ENCODE results near the gene AFF2.
A peak's percentile ranks its signal among the peaks of the same experiment; 100 is the strongest.

Gene AFF2

GRCh38 chrX:148500423-148501385 is at the start of gene AFF2:
AFF2 (plus strand) TSS chrX:148500617; CDS start chrX:148501098, 481 bp downstream.
- no peak for TF ChIP-seq Cebpa-rat (IDR thresholded peaks at IDR 0.05)
- H3K9me3 ChIP-seq (replicated peaks in 1 of 11) = peaks cover 12 to 40% (median 33%) of the 10 kb centered on the region in 11 experiments
- peaks cover 7 to 67% (median 52%) of the 10 kb centered on the region in 10 experiments; a peak in 18 of 20 replicates for H3K4me1 ChIP-seq
- H3K4me3 ChIP-seq = peak within 1 kb of the TSS; percentile 64 to 88 (median 77)
- peaks cover 0 to 9% (median 0%) of the 10 kb centered on the region in 11 experiments; a peak in 3 of 22 replicates for H4K20me1 ChIP-seq
- H3K9ac ChIP-seq = peak within 1 kb of the TSS; percentile 59 to 99 (median 90)
- peak within 1 kb of the TSS; percentile 71 to 94 (median 81) for H3K4me2 ChIP-seq
- H3K36me3 ChIP-seq = peaks cover 0 to 9% (median 0%) of the 10 kb centered on the region in 11 experiments; a peak in 1 of 22 replicates
- H3K27ac ChIP-seq = peak within 1 kb of the TSS in 10 of 11 experiments; percentile 16 to 99 (median 90); a peak in 19 of 22 replicates
- peaks cover 0 to 13% (median 0%) of the 10 kb centered on the region in 11 experiments; a peak in 3 of 22 replicates for H3K27me3 ChIP-seq

DNA sequence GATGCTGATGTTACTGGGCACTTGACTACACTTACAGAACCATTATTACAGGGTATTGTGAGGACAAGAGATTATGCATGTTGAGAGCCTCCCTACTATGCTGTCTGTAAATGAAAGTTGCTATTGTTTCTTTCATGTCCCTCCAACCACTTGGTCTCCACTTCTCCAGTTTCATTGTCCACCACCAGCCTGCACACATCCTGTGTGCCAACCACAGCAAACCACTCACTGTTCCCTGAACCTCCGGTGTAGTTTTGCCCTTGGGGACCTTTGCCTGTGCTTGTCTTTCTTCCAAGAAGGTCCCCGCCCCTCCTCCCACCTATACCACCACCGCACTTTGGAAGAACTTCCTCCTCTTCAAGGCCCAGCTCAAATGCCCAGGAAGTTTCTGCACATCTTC is 43.1 kb upstream of the AFF2 start:
- H4K20me1 ChIP-seq = no peaks in the 10 kb centered on the region
- H3K4me3 ChIP-seq = peak overlapping the region in 2 of 10 experiments; percentile 6 to 23; a peak in 1 of 20 replicates
- H3K4me1 ChIP-seq = peaks cover 28 to 68% (median 52%) of the 10 kb centered on the region in 10 experiments
- H3K4me2 ChIP-seq = peak overlapping the region; percentile 33 to 88 (median 78)
- H3K9ac ChIP-seq = peak overlapping the region in 1 of 11 experiments; percentile 19; a peak in 1 of 22 replicates
- no peak for TF ChIP-seq Cebpa-rat (IDR thresholded peaks at IDR 0.05)
- peak overlapping the region in 4 of 11 experiments; percentile 84 to 92 (median 88); a peak in 8 of 22 replicates for H3K27ac ChIP-seq
- H3K36me3 ChIP-seq = no peaks in the 10 kb centered on the region
- H3K9me3 ChIP-seq (replicated peaks in 1 of 11) = peaks cover 13 to 33% (median 27%) of the 10 kb centered on the region in 11 experiments; a peak in 20 of 22 replicates
- H3K27me3 ChIP-seq = no peaks in the 10 kb centered on the region

- Histone ChIP-seq H3K4me1 (peaks cover 28 to 88% (median 61%) of the 10 kb centered on the region in 10 experiments), H3K36me3 (no peaks in the 10 kb centered on the region), H3K9me3 (replicated peaks in 1 of 11) (peaks cover 1 to 37% (median 13%) of the 10 kb centered on the region in 11 experiments; a peak in 18 of 22 replicates), H3K27ac (peak overlapping the region in 8 of 11 experiments; percentile 22 to 92 (median 77); a peak in 15 of 22 replicates), H3K27me3 (no peaks in the 10 kb centered on the region), H4K20me1 (no peaks in the 10 kb centered on the region), H3K4me2 (peak overlapping the region; percentile 4 to 88 (median 78); a peak in 20 of 22 replicates), H3K4me3 (no peak overlapping the region), H3K9ac (peak overlapping the region in 7 of 11 experiments; percentile 19 to 78 (median 69); a peak in 12 of 22 replicates)
- TF ChIP-seq Cebpa-rat (IDR thresholded peaks at IDR 0.05) = peak in 2 of 11 experiments; percentile 20 to 69; a peak in 2 of 22 replicates
Observed at GRCh38 chrX:148459343-148459742, 41.1 kb upstream of the AFF2 start.

DNA sequence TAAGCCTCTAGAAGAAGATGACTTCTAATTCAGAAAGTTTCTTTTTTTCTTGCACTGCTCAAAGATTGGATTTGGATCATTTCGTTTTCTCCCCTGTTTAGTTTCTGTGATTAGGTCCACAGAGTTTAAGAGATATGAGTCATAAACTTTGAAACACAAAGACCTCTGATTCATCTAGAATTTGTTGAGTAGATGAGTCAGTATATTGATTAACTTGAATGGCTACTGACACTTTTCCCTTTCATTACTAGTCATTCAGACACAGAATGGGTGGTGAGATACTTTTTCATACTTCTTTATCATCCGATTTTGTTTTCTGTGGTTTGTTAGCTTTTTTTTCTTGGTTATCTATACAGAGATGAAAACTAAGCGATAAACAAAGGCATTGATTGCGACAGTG is 34.1 kb upstream of the AFF2 start:
- no peak overlapping the region for H3K4me3 ChIP-seq
- H3K9ac ChIP-seq = no peak overlapping the region
- no peaks in the 10 kb centered on the region for H3K27me3 ChIP-seq
- H3K36me3 ChIP-seq = no peaks in the 10 kb centered on the region; a peak in 1 of 22 replicates
- H3K4me1 ChIP-seq = peaks cover 0 to 40% (median 16%) of the 10 kb centered on the region in 10 experiments; a peak in 9 of 20 replicates
- no peak overlapping the region for H3K4me2 ChIP-seq
- TF ChIP-seq Cebpa-rat (IDR thresholded peaks at IDR 0.05) = no peak
- peaks cover 0 to 76% (median 33%) of the 10 kb centered on the region in 11 experiments; a peak in 18 of 22 replicates for H3K9me3 ChIP-seq (replicated peaks in 1 of 11)
- H4K20me1 ChIP-seq = no peaks in the 10 kb centered on the region
- no peak overlapping the region for H3K27ac ChIP-seq

DNA sequence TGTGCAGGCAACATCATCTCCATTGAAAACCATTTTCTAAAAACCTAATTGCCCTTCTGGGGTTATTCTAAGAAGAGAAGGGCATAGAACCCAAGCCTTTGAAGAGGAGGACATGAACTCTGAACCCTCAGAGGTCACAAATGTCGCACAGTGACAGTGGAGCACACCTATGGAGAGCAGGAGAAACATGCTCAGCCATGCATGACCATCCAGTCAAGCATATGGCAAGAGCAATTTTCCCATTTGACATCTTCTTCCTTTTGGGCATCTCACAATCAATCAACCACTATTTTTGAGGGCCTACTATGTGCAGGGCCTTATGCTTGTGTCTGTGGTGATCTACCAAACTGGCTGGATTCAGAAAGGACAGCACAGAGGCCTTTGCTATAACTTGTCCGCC is 30.1 kb upstream of the AFF2 start:
- Histone ChIP-seq H3K4me3 (no peak overlapping the region), H3K4me2 (peak overlapping the region in 5 of 11 experiments; percentile 3 to 37 (median 13); a peak in 3 of 22 replicates), H3K36me3 (no peaks in the 10 kb centered on the region; a peak in 1 of 22 replicates), H3K9ac (no peak overlapping the region), H3K27me3 (no peaks in the 10 kb centered on the region), H3K27ac (no peak overlapping the region), H4K20me1 (no peaks in the 10 kb centered on the region), H3K4me1 (peaks cover 0 to 12% (median 4%) of the 10 kb centered on the region in 10 experiments; a peak in 7 of 20 replicates), H3K9me3 (replicated peaks in 1 of 11) (peaks cover 3 to 61% (median 39%) of the 10 kb centered on the region in 11 experiments; a peak in 18 of 22 replicates)
- TF ChIP-seq Cebpa-rat (IDR thresholded peaks at IDR 0.05) = no peak

DNA sequence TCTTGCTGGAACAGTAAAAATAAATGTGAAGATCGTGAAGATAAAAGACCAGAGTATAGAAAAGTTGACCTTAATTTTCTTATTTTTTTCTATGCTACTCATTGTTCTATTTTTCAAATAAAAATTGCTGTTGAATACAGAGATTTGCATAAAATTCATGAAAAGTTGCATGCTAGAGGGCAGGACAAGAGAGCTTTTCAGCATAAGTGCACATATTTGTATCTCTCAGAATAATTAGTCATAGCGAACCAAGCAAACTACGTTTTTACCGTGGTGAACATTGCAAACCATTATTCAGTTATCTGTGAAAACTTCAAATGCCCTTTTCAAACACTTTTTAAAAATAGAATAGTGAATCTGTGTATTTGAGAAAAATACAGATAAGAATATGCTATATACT is 26.4 kb upstream of the AFF2 start:
- no peak for TF ChIP-seq Cebpa-rat (IDR thresholded peaks at IDR 0.05)

DNA sequence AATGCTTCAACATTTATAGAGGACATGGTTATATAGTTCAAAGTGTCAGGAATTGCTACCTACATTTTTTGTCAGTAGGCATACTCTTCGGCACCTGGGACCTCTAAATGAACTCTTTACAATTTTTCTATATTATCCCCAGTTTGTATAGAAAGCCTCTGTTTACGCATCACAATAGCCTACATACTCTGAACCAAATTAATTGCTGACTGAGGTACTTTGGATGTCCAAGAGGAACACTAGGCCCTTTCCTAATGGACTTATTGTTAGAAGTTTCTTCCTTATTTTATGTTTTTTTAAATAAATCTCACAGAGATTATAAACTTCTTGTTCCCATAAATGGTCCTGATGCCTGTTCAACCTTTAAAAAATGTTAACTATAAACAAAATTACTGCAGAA is 8.4 kb upstream of the AFF2 start:
- Histone ChIP-seq H3K4me1 (peaks cover 0 to 37% (median 20%) of the 10 kb centered on the region in 10 experiments; a peak in 15 of 20 replicates), H3K36me3 (0 out of 22 replicates have a peak, but pooled peaks cover 0 to 5% (median 0%) of the 10 kb centered on the region in 11 experiments), H3K27me3 (no peaks in the 10 kb centered on the region), H3K4me2 (no peak overlapping the region), H4K20me1 (no peaks in the 10 kb centered on the region), H3K27ac (no peak overlapping the region), H3K9ac (no peak overlapping the region), H3K9me3 (replicated peaks in 1 of 11) (peaks cover 0 to 33% (median 22%) of the 10 kb centered on the region in 11 experiments; a peak in 15 of 22 replicates), H3K4me3 (no peak overlapping the region)
- TF ChIP-seq Cebpa-rat (IDR thresholded peaks at IDR 0.05) = no peak

More for the DNA sequence above, 26.4 kb upstream of the AFF2 start:
- no peak overlapping the region for H3K4me3 ChIP-seq
- H4K20me1 ChIP-seq = no peaks in the 10 kb centered on the region
- H3K27ac ChIP-seq = no peak overlapping the region
- H3K36me3 ChIP-seq = no peaks in the 10 kb centered on the region
- peaks cover 0 to 25% (median 13%) of the 10 kb centered on the region in 10 experiments; a peak in 14 of 20 replicates for H3K4me1 ChIP-seq
- no peaks in the 10 kb centered on the region for H3K27me3 ChIP-seq
- peaks cover 3 to 37% (median 23%) of the 10 kb centered on the region in 11 experiments; a peak in 18 of 22 replicates for H3K9me3 ChIP-seq (replicated peaks in 1 of 11)
- H3K4me2 ChIP-seq = no peak overlapping the region
- H3K9ac ChIP-seq = no peak overlapping the region

DNA sequence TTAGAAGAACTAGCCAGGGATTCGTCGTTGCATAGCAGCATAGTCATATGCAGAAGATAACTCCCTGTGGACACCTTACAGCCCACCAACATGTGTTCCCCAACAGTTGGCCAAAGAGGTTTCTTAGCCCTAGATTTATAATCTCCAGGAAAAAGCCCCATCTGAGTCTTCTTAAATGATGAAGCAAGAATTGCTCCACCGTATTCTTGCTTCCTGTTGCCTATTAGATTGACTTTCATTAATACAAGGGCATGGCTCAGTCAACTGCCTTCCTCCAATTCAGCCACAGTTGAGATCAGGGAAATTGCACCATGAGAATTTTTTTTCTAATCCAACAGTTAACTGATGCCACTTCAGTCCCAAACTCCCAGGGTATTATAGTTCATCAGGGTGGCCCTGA is 5.2 kb upstream of the AFF2 start:
- H3K9me3 ChIP-seq (replicated peaks in 1 of 11) = peaks cover 0 to 30% (median 20%) of the 10 kb centered on the region in 11 experiments; a peak in 15 of 22 replicates
- 0 out of 22 replicates have a peak, but pooled peaks cover 0 to 5% (median 0%) of the 10 kb centered on the region in 11 experiments for H3K36me3 ChIP-seq
- H3K27ac ChIP-seq = peak overlapping the region in 6 of 11 experiments; percentile 1 to 99 (median 41); a peak in 9 of 22 replicates
- H4K20me1 ChIP-seq = no peaks in the 10 kb centered on the region
- peak overlapping the region in 7 of 11 experiments; percentile 1 to 45 (median 24); a peak in 10 of 22 replicates for H3K4me2 ChIP-seq
- peaks cover 0 to 11% (median 0%) of the 10 kb centered on the region in 11 experiments; a peak in 3 of 22 replicates for H3K27me3 ChIP-seq
- H3K4me1 ChIP-seq = peaks cover 0 to 68% (median 50%) of the 10 kb centered on the region in 10 experiments; a peak in 17 of 20 replicates
- H3K9ac ChIP-seq = no peak overlapping the region
- TF ChIP-seq Cebpa-rat (IDR thresholded peaks at IDR 0.05) = peak in 1 of 11 experiments; percentile 25; a peak in 1 of 22 replicates
- H3K4me3 ChIP-seq = no peak overlapping the region
